ENCODE results near the gene ADGRA1.

DNA sequence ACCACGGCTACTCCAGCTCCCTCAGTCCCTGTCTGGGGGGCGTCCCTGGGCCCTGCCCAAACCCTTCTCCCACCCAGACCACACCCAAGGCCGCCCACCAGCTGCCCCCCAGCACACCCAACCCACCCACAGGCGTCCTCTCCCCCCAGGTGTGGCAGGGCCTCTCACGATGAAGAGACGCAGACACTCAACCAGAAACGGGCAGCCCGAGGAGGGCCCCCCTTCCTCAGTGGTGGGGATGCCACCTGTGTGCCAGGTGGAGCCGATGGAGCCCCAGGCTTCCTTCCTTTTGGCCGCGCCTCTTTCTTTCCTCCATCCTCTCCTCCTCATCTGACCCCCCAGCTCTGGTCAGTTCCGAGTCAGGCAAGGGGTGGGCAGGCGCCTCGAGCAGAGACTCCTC, 28.7 kb downstream of the ADGRA1 start:
- TF ChIP-seq, protein P1, sequence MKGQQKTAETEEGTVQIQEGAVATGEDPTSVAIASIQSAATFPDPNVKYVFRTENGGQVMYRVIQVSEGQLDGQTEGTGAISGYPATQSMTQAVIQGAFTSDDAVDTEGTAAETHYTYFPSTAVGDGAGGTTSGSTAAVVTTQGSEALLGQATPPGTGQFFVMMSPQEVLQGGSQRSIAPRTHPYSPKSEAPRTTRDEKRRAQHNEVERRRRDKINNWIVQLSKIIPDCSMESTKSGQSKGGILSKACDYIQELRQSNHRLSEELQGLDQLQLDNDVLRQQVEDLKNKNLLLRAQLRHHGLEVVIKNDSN (IDR thresholded peaks at IDR 0.05): no peak
- no peak for TF ChIP-seq TAF1 (IDR thresholded peaks at IDR 0.05; ENCODE audit: low read depth)
- TF ChIP-seq, protein P2, sequence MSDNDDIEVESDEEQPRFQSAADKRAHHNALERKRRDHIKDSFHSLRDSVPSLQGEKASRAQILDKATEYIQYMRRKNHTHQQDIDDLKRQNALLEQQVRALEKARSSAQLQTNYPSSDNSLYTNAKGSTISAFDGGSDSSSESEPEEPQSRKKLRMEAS (IDR thresholded peaks at IDR 0.05): no peak
- TF ChIP-seq EP300 (IDR thresholded peaks at IDR 0.05; ENCODE audit: borderline replicate concordance): no peak
- TF ChIP-seq YY1 (IDR thresholded peaks at IDR 0.05; ENCODE audit: low read depth): no peak
- TF ChIP-seq, protein P3, sequence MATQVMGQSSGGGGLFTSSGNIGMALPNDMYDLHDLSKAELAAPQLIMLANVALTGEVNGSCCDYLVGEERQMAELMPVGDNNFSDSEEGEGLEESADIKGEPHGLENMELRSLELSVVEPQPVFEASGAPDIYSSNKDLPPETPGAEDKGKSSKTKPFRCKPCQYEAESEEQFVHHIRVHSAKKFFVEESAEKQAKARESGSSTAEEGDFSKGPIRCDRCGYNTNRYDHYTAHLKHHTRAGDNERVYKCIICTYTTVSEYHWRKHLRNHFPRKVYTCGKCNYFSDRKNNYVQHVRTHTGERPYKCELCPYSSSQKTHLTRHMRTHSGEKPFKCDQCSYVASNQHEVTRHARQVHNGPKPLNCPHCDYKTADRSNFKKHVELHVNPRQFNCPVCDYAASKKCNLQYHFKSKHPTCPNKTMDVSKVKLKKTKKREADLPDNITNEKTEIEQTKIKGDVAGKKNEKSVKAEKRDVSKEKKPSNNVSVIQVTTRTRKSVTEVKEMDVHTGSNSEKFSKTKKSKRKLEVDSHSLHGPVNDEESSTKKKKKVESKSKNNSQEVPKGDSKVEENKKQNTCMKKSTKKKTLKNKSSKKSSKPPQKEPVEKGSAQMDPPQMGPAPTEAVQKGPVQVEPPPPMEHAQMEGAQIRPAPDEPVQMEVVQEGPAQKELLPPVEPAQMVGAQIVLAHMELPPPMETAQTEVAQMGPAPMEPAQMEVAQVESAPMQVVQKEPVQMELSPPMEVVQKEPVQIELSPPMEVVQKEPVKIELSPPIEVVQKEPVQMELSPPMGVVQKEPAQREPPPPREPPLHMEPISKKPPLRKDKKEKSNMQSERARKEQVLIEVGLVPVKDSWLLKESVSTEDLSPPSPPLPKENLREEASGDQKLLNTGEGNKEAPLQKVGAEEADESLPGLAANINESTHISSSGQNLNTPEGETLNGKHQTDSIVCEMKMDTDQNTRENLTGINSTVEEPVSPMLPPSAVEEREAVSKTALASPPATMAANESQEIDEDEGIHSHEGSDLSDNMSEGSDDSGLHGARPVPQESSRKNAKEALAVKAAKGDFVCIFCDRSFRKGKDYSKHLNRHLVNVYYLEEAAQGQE (IDR thresholded peaks at IDR 0.05; ENCODE audit: low read depth): no peak
- TF ChIP-seq RAD21 (IDR thresholded peaks at IDR 0.05; ENCODE audit: low read depth): no peak
- no peak for TF ChIP-seq TCF12 (IDR thresholded peaks at IDR 0.05; ENCODE audit: low read depth)
- no peak for TF ChIP-seq EGR1 (IDR thresholded peaks at IDR 0.05)
